H9 (cell line): ENCODE data around the gene GDPGP1. TPM values are rescaled to one million over a fixed set of nuclear protein-coding genes. Genes with fewer than 3 reads are reported as not detected.

Experiments
- DNase-seq: peaks from one replicate; pipeline ENCODE4 v3.0.0-alpha.2; 2017
- H2AFZ ChIP-seq: one replicate; pipeline ENCODE4 v1.6.1; 2013; ENCODE audit warnings: mild to moderate bottlenecking, low read length, control low read depth, moderate library complexity
- H2AK5ac ChIP-seq: 2 replicates; pipeline ENCODE4 v1.6.1; 2013; ENCODE audit warnings: low read length, control low read depth, mixed read lengths; ENCODE audit not compliant: insufficient read length
- H2BK120ac ChIP-seq: one replicate; pipeline ENCODE4 v1.6.1; 2013; ENCODE audit warnings: low read depth, mild to moderate bottlenecking, low read length, control low read depth, inconsistent platforms; ENCODE audit not compliant: poor library complexity, severe bottlenecking
- H2BK12ac ChIP-seq: 2 replicates; pipeline ENCODE4 v1.6.1; 2013; ENCODE audit warnings: low read length, control low read depth, mixed read lengths, low read depth; ENCODE audit not compliant: insufficient read length
- H2BK15ac ChIP-seq: 2 replicates; pipeline ENCODE4 v1.6.1; 2013; ENCODE audit warnings: low read depth, low read length, control low read depth
- H2BK20ac ChIP-seq: one replicate; pipeline ENCODE4 v1.6.1; 2013; ENCODE audit warnings: low read depth, mild to moderate bottlenecking, low read length, control low read depth, inconsistent platforms; ENCODE audit not compliant: poor library complexity, severe bottlenecking
- H2BK5ac ChIP-seq: 2 replicates; pipeline ENCODE4 v1.6.1; 2013; ENCODE audit warnings: low read length, control low read depth, mixed read lengths; ENCODE audit not compliant: insufficient read length
- H3K14ac ChIP-seq: 2 replicates; pipeline ENCODE4 v1.6.1; 2013; ENCODE audit warnings: low read length, control low read depth; ENCODE audit not compliant: insufficient read depth
- H3K18ac ChIP-seq: 2 replicates; pipeline ENCODE4 v1.6.1; 2013; ENCODE audit warnings: low read depth, mild to moderate bottlenecking, mixed read lengths, low read length, control low read depth; ENCODE audit not compliant: insufficient read length
- H3K23ac ChIP-seq: 2 replicates; pipeline ENCODE4 v1.6.1; 2013; ENCODE audit warnings: low read length, control low read depth, mixed read lengths, low read depth; ENCODE audit not compliant: insufficient read length
- H3K23me2 ChIP-seq: 2 replicates; pipeline ENCODE4 v1.6.1; 2013; ENCODE audit warnings: low read depth, mild to moderate bottlenecking, mixed read lengths, low read length, control low read depth; ENCODE audit not compliant: insufficient read length, poor library complexity, severe bottlenecking
- H3K27ac ChIP-seq: 2 replicates; pipeline ENCODE4 v1.5.1; 2013; ENCODE audit warnings: low read length, control low read depth, mixed read lengths, low read depth; ENCODE audit not compliant: insufficient read length
- H3K27me3 ChIP-seq: 2 replicates; pipeline ENCODE4 v1.6.1; 2013; ENCODE audit warnings: low read length, control low read depth, inconsistent platforms; ENCODE audit not compliant: insufficient read depth
- H3K4ac ChIP-seq: 2 replicates; pipeline ENCODE4 v1.6.1; 2013; ENCODE audit warnings: low read depth, mild to moderate bottlenecking, control low read depth, inconsistent platforms, low read length, moderate library complexity
- H3K4me1 ChIP-seq: 2 replicates; pipeline ENCODE4 v1.6.1; 2013; ENCODE audit warnings: low read length, control low read depth, inconsistent platforms; ENCODE audit not compliant: insufficient read depth
- H3K4me2 ChIP-seq: 2 replicates; pipeline ENCODE4 v1.6.1; 2013; ENCODE audit warnings: low read length, control low read depth, mixed read lengths; ENCODE audit not compliant: insufficient read length, insufficient read depth
- H3K56ac ChIP-seq: 2 replicates; pipeline ENCODE4 v1.6.1; 2013; ENCODE audit warnings: low read depth, mild to moderate bottlenecking, mixed read lengths, low read length, control low read depth; ENCODE audit not compliant: insufficient read length
- H3K79me1 ChIP-seq: 2 replicates; pipeline ENCODE4 v1.6.1; 2013; ENCODE audit warnings: low read depth, mild to moderate bottlenecking, moderate library complexity, low read length, control low read depth, inconsistent platforms; ENCODE audit not compliant: insufficient read depth, poor library complexity, severe bottlenecking
- H3K79me2 ChIP-seq: 2 replicates; pipeline ENCODE4 v1.6.1; 2013; ENCODE audit warnings: low read length, control low read depth, inconsistent platforms; ENCODE audit not compliant: insufficient read depth
- H3K9ac ChIP-seq: 2 replicates; pipeline ENCODE4 v1.6.1; 2013; ENCODE audit warnings: low read length, control low read depth, mixed read lengths; ENCODE audit not compliant: insufficient read length; ENCODE audit errors: extremely low read depth
- H3K9me3 ChIP-seq: one replicate; pipeline ENCODE4 v1.6.1; 2013; ENCODE audit warnings: low read depth, low read length, inconsistent platforms; ENCODE audit not compliant: control insufficient read depth
- H3T11ph ChIP-seq: one replicate; pipeline ENCODE4 v1.6.1; 2013; ENCODE audit warnings: mild to moderate bottlenecking, low read length, control low read depth, inconsistent platforms
- H4K20me1 ChIP-seq: one replicate; pipeline ENCODE4 v1.6.1; 2013; ENCODE audit not compliant: control insufficient read depth, insufficient read length, insufficient read depth
- H4K5ac ChIP-seq: 2 replicates; pipeline ENCODE4 v1.6.1; 2013; ENCODE audit warnings: low read depth, mild to moderate bottlenecking, mixed read lengths, low read length, control low read depth; ENCODE audit not compliant: insufficient read length
- H4K8ac ChIP-seq: replicated peaks from 2 replicates; pipeline ENCODE4 v1.6.1; 2013; ENCODE audit warnings: low read length, control low read depth, mixed read lengths, low read depth; ENCODE audit not compliant: insufficient read length
- H4K91ac ChIP-seq: 2 replicates; pipeline ENCODE4 v1.6.1; 2013; ENCODE audit warnings: low read depth, mild to moderate bottlenecking, moderate library complexity, mixed read lengths, low read length, control low read depth; ENCODE audit not compliant: insufficient read length
- H3K27ac Mint-ChIP-seq, 3 experiments: 2 replicates in 2 of 3; 3 replicates in 1 of 3; pipeline ENCODE4 v1.8.0; 2020 to 2021; ENCODE audit warnings: mixed read lengths in 3 of 3, mild to moderate bottlenecking in 1 of 3, moderate library complexity in 1 of 3
- H3K27me3 Mint-ChIP-seq: 2 replicates; pipeline ENCODE4 v1.8.0; 2021; ENCODE audit warnings: low read depth, mild to moderate bottlenecking, moderate library complexity, mixed read lengths
- H3K36me3 Mint-ChIP-seq, 3 experiments: 2 replicates in 2 of 3; 3 replicates in 1 of 3; pipeline ENCODE4 v1.8.0; 2020 to 2021; ENCODE audit warnings: low read depth in 3 of 3, mixed read lengths in 3 of 3; ENCODE audit not compliant: insufficient read depth in 1 of 3
- H3K4me1 Mint-ChIP-seq, 2 experiments: 2 replicates each; pipeline ENCODE4 v1.8.0; 2020; ENCODE audit warnings: mixed read lengths in 2 of 2
- H3K4me3 Mint-ChIP-seq, 2 experiments: 2 replicates in 1 of 2; 3 replicates in 1 of 2; pipeline ENCODE4 v1.8.0; 2020 to 2021; ENCODE audit warnings: mild to moderate bottlenecking in 2 of 2, mixed read lengths in 2 of 2, moderate library complexity in 1 of 2
- H3K9me3 Mint-ChIP-seq, 2 experiments: 2 replicates in 1 of 2; 3 replicates in 1 of 2; pipeline ENCODE4 v1.8.0; 2020; ENCODE audit warnings: mild to moderate bottlenecking in 2 of 2, mixed read lengths in 2 of 2, moderate library complexity in 1 of 2
- CTCF ChIP-seq: fragments of 200-600 bp; sonication (generic); conservative IDR thresholded peaks from 3 replicates; pipeline ENCODE4 v1.8.0; 2021; ENCODE audit warnings: antibody characterized with exemption, mild to moderate bottlenecking
- WGBS: extraction: QIAGEN DNeasy Blood & Tissue Kit; methylation state at CpG from one replicate; pipeline ENCODE4 v1.1.7; 2013; ENCODE audit warnings: missing lambda C conversion rate, low lambda C conversion rate, mixed read lengths; ENCODE audit not compliant: insufficient read length; ENCODE audit errors: extremely low coverage; 5-methylcytosine and 5-hydroxymethylcytosine counted together
- total RNA-seq: library from RNA; stranded (reverse); gene quantifications from 2 replicates; pipeline ENCODE4 v1.2.1, GENCODE V29; 2021

Gene GDPGP1
- total RNA-seq, 1 experiment from 2014 or later = 6.7 TPM

- DNase-seq = no peak
- H3K9ac ChIP-seq = no peak overlapping the region
- no peak overlapping the region for H4K5ac ChIP-seq
- H3K4me1 Mint-ChIP-seq = peaks cover 18 to 19% of the 10 kb centered on the region in 2 experiments
- H3K9me3 ChIP-seq = no peaks in the 10 kb centered on the region
- H3K4ac ChIP-seq = no peak overlapping the region
- H3K36me3 Mint-ChIP-seq = peaks cover 11 to 19% (median 13%) of the 10 kb centered on the region in 3 experiments; a peak in 6 of 7 replicates
- no peak overlapping the region for H2AFZ ChIP-seq
- H3K27me3 Mint-ChIP-seq = no peaks in the 10 kb centered on the region
- peaks cover 13% of the 10 kb centered on the region for H3K23me2 ChIP-seq
- H3K56ac ChIP-seq = no peak overlapping the region
- no peak overlapping the region for H3K27ac ChIP-seq
- peaks cover 6% of the 10 kb centered on the region; the same call in 1 of the 2 replicates for H3K4me1 ChIP-seq
- no peak overlapping the region for H2BK120ac ChIP-seq
- H3K14ac ChIP-seq = no peak overlapping the region
- WGBS = no CpG with 5 or more reads among the region's 10 CpGs
- no peak overlapping the region for H3K23ac ChIP-seq
- no peaks in the 10 kb centered on the region; the same call in 1 of the 2 replicates for H3K27me3 ChIP-seq
- no peak for TF ChIP-seq CTCF
- no peak overlapping the region for H3K18ac ChIP-seq
- no peak overlapping the region for H2BK5ac ChIP-seq
- no peak overlapping the region for H4K8ac ChIP-seq
- H2BK12ac ChIP-seq = no peak overlapping the region
- no peaks in the 10 kb centered on the region for H4K20me1 ChIP-seq
- no peak overlapping the region for H2AK5ac ChIP-seq
- no peak overlapping the region for H3K4me3 Mint-ChIP-seq
- H3K27ac Mint-ChIP-seq = no peak overlapping the region
- H3K79me1 ChIP-seq = peaks cover 13% of the 10 kb centered on the region
- no peaks in the 10 kb centered on the region for H3K9me3 Mint-ChIP-seq
- peaks cover 3% of the 10 kb centered on the region; the same call in 1 of the 2 replicates for H3K79me2 ChIP-seq
- H3T11ph ChIP-seq = no peak overlapping the region
- no peak overlapping the region for H4K91ac ChIP-seq
- H2BK20ac ChIP-seq = no peak overlapping the region
- H2BK15ac ChIP-seq = no peak overlapping the region
- H3K4me2 ChIP-seq = no peak overlapping the region
These were observed 28.8 kb upstream of the GDPGP1 start for GRCh38 chr15:90205050-90205848.
